GM19455 (cell line): Measurements from ENCODE around the gene POU6F2.
"Not testable (repeated sequence)": the region's sequence is repeated elsewhere in the genome, so short reads cannot be mapped to it uniquely, and the experiment has no call there.

Source experiments
- ATAC-seq: cut with Tn5 transposase; IDR thresholded peaks from one replicate; pipeline ENCODE4 v1.9.1; 2021; ENCODE audit not compliant: unreplicated experiment

POU6F2 gene

GRCh38 chr7:38992203-38992602 is 14.5 kb downstream of the POU6F2 start:
- no peak for ATAC-seq

- no peak for ATAC-seq
Observed at GRCh38 chr7:39001595-39001994, 23.9 kb downstream of the POU6F2 start.

GRCh38 chr7:39002755-39003154 is 25.0 kb downstream of the POU6F2 start:
- no peak for ATAC-seq

GRCh38 chr7:39005036-39005435 is 27.3 kb downstream of the POU6F2 start:
- no peak for ATAC-seq

GRCh38 chr7:39005461-39005860 is 27.8 kb downstream of the POU6F2 start:
- no peak for ATAC-seq

GRCh38 chr7:39013049-39013939 is 35.6 kb downstream of the POU6F2 start:
- not testable (repeated sequence) for ATAC-seq

GRCh38 chr7:39016609-39017008 is 38.9 kb downstream of the POU6F2 start:
- ATAC-seq = no peak

GRCh38 chr7:39017369-39017915 is 39.7 kb downstream of the POU6F2 start:
- ATAC-seq = no peak

- no peak for ATAC-seq
Observed at GRCh38 chr7:39022796-39023195, 45.1 kb downstream of the POU6F2 start.

GRCh38 chr7:39027491-39027890 is 49.8 kb downstream of the POU6F2 start:
- no peak for ATAC-seq

- ATAC-seq = no peak
Observed at GRCh38 chr7:39033885-39034624, 56.3 kb downstream of the POU6F2 start.

GRCh38 chr7:39035156-39035555 is 57.4 kb downstream of the POU6F2 start:
- ATAC-seq = no peak

GRCh38 chr7:39035903-39036302 is 58.2 kb downstream of the POU6F2 start:
- ATAC-seq = no peak

GRCh38 chr7:39042670-39043069 is 65.0 kb downstream of the POU6F2 start:
- no peak for ATAC-seq

GRCh38 chr7:39043531-39043930 is 65.8 kb downstream of the POU6F2 start:
- ATAC-seq = no peak

GRCh38 chr7:39044489-39044888 is 66.8 kb downstream of the POU6F2 start:
- ATAC-seq = no peak

- no peak for ATAC-seq
Observed at GRCh38 chr7:39045231-39045630, 67.5 kb downstream of the POU6F2 start.

GRCh38 chr7:39051279-39051678 is 73.6 kb downstream of the POU6F2 start:
- no peak for ATAC-seq

GRCh38 chr7:39051707-39052106 is 74.0 kb downstream of the POU6F2 start:
- ATAC-seq = no peak

- ATAC-seq = no peak
Observed at GRCh38 chr7:39054731-39055130, 77.0 kb downstream of the POU6F2 start.

GRCh38 chr7:39056153-39056552 is 78.4 kb downstream of the POU6F2 start:
- no peak for ATAC-seq

GRCh38 chr7:39062811-39063210 is 85.1 kb downstream of the POU6F2 start:
- no peak for ATAC-seq
